ENCODE results near the gene SLC24A2.
A peak's percentile ranks its signal among the peaks of the same experiment; 100 is the strongest.
"Not testable (repeated sequence)": the region's sequence is repeated elsewhere in the genome, so short reads cannot be mapped to it uniquely, and the experiment has no call there.

The SLC24A2 gene

DNA sequence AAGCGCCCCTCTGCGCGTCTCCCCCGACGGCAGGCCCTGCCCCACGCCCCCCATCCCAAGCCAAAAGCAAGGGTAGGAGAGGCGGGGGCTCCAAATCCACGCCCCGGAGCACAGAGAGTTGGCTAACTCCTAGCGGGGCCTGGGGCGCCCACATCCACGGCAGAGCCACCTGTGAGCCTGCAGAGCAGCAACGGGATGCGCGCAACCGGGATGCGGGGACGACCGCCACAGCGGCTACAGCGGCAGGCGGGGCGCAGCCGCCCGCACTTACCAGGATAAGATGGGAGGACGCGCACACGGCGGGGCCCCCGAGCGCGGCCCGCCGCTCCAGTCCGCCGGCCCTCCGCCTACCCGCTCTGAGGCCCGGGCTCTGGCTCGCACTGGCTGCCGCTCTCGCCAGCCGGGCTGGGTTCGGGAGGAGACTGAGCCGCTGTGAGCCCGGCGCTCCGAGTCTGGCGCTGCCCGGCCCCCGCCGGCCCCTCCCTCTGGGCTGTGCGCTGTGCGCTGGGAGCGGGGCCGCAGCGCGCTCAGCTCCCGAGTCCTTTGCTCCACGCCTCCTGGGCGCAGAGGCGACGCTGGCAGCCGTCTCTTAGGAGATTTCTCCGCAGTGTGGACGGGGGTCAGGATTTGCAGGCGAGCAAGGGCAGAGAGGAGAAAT is at the start of gene SLC24A2:
SLC24A2 (minus strand) TSS at position 424 of the 658 bp plus-strand sequence.
- in situ Hi-C loops (cut with MboI; ENCODE audit: low pct_unique_long_range_greater_than_20kb, low sequenced_read_pairs): loop anchor here (25.0 kb wide), 1 partner anchor 99 kb away; no protein-coding TSS in a partner anchor
- no peak for DNase-seq

GRCh38 chr9:19833331-19833730 is 44.5 kb upstream of the SLC24A2 start:
- in situ Hi-C loops (cut with MboI; ENCODE audit: low pct_unique_long_range_greater_than_20kb, low sequenced_read_pairs); DNase-seq: not testable (repeated sequence)

- in situ Hi-C loops (cut with MboI; ENCODE audit: low pct_unique_long_range_greater_than_20kb, low sequenced_read_pairs): no loop called here
- DNase-seq: no peak
Observed at GRCh38 chr9:19830796-19831195, 42.0 kb upstream of the SLC24A2 start.

- no peak for DNase-seq
- in situ Hi-C loops (cut with MboI; ENCODE audit: low pct_unique_long_range_greater_than_20kb, low sequenced_read_pairs): no loop called here
Observed at GRCh38 chr9:19828576-19829109, 39.8 kb upstream of the SLC24A2 start.

DNA sequence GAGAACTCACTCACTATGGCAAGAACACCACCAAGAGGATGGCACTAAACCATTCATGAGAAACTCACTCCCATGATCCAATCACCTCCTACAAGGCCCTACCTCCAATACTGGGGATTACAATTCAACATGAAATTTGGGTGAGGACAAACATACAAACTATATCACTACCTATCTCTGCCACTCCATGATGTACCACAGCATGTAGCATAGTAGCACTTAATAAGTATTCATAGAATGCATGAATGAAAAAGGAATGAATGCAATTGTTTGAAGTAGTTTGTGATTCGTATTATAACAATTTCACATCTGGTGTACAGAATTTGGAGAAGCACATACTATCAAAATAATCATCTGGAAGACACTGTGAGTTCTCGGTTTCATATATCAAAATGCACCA is 27.9 kb upstream of the SLC24A2 start:
- in situ Hi-C loops (cut with MboI; ENCODE audit: low pct_unique_long_range_greater_than_20kb, low sequenced_read_pairs): no loop called here
- DNase-seq: no peak

DNA sequence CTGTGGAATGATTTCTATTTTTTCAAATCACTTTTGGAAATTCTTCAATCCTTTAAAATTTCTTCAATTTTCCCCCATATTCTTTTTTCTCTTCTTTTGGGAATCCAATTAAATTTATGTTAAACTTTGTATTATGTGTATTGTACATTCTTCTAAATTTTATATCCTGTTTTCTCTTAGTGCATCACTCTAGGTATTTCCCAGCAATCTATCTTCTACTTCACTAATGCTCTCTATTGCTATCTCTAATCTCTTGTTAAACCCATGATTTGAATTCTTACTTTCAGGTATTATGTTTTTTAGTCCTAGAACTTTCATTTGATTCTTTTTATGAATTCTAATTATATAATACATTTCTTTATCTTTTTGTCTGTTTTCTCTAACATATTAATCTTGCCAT is 23.4 kb upstream of the SLC24A2 start:
- in situ Hi-C loops (cut with MboI; ENCODE audit: low pct_unique_long_range_greater_than_20kb, low sequenced_read_pairs): no loop called here

GRCh38 chr9:19809422-19810269 is 20.8 kb upstream of the SLC24A2 start:
- in situ Hi-C loops (cut with MboI; ENCODE audit: low pct_unique_long_range_greater_than_20kb, low sequenced_read_pairs): no loop called here
- no peak for DNase-seq

More for the DNA sequence above, 23.4 kb upstream of the SLC24A2 start:
- DNase-seq: no peak

GRCh38 chr9:19807182-19807892 is 18.5 kb upstream of the SLC24A2 start:
- in situ Hi-C loops (cut with MboI; ENCODE audit: low pct_unique_long_range_greater_than_20kb, low sequenced_read_pairs): no loop called here
- no peak for DNase-seq

DNA sequence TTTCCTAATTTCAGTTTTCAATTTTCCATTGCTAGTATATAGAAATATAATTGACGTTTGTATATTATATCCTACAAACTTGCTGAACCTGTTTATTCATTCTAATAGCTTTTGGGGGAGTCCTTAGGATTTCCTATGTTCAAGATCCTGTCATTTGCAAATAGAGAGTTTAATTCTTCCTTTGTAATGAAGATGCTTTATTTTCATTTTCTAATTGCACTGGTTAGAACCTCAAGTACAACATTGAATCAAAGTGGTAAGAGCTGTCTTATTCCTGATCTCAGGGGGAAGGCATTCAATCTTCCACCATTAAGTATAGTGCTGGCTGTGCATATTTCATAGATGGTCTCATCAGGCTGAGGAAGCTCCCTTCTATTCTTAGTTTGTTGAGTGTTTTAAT is 15.6 kb upstream of the SLC24A2 start:
- in situ Hi-C loops (cut with MboI; ENCODE audit: low pct_unique_long_range_greater_than_20kb, low sequenced_read_pairs): no loop called here
- DNase-seq: no peak

DNA sequence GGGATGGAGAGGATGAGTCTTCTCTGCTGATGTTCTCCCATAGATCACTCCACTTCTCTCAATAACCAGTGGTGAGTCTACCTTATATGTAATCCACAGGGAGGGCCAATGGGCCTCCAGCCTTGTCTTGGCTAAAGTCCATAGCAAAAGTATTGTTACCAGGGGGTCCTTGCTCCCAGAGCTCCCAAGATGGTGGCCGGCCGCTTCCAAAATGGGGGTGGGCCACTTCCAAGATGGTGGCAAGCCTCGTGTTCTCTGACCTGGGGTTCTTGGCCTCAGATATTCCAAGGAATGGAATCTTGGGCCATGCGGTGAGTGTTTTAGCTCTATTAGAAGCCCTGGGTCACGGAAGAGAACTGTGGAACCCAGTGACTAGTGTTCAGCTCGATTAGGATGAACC is 12.0 kb upstream of the SLC24A2 start:
- in situ Hi-C loops (cut with MboI; ENCODE audit: low pct_unique_long_range_greater_than_20kb, low sequenced_read_pairs): no loop called here
- DNase-seq: no peak

DNA sequence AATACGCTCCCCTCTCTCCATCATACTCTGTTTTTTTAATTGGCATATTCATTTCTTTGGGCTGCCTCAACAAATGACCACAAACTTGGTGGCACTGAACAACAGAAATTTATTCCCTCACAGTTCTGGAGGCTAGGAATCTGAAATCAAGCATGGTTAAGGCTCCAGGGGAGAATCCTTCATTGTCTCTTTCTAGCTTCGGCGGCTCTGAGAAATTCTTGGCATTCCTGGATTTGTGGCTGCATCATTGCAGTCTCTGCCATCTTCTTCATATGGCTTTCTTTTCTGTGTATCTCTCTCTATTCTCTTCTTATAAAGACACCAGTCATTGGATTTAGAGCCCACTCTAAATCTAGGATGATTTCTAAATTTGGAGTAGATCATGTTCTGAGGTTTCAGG is 10.9 kb upstream of the SLC24A2 start:
- in situ Hi-C loops (cut with MboI; ENCODE audit: low pct_unique_long_range_greater_than_20kb, low sequenced_read_pairs): loop anchor here (25.0 kb wide), 1 partner anchor 88 kb away; no protein-coding TSS in a partner anchor
- no peak for DNase-seq

- in situ Hi-C loops (cut with MboI; ENCODE audit: low pct_unique_long_range_greater_than_20kb, low sequenced_read_pairs): loop anchor here (25.0 kb wide), 1 partner anchor 99 kb away; no protein-coding TSS in a partner anchor
- DNase-seq: no peak
Observed at GRCh38 chr9:19788152-19788551, 685 bp downstream of the SLC24A2 start.

DNA sequence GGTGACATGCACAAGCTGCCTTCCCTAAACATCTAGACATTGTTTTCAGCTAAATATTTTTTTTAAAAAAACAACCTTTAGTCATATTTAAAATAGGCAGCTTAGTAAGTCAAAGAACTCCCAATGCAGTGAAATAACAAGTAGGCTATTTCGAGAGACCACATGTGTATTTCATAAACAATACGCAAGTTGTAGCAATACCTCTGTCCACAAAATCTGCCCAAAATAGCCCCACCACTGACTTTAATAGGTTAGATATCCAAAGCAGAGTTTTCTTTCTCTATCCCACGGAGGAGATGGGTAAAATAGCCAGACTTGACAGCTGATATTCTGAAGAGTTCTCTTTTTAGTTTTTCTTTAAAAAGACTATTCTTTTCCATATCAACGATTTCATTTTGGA is 1.2 kb downstream of the SLC24A2 start:
- in situ Hi-C loops (cut with MboI; ENCODE audit: low pct_unique_long_range_greater_than_20kb, low sequenced_read_pairs): loop anchor here (25.0 kb wide), 1 partner anchor 100 kb away; no protein-coding TSS in a partner anchor
- DNase-seq: no peak

DNA sequence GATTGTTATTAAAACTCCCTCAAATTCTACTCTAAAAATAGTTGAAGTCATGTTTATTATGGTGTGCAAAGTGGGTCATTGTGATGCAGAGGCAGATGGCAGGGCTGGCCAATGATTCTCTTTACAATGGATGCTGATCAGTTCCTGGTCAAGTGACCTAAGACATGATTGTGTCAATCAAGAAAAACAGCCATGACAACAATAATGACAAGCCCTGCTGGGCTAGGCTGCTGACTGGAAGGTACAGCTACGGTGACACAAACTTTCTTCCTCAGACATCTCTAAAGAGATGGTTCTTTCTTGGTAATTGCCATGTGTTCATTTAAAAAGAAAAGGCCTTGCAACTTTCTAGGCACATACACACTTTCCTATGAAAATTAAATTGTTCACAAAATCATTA is 3.6 kb downstream of the SLC24A2 start:
- in situ Hi-C loops (cut with MboI; ENCODE audit: low pct_unique_long_range_greater_than_20kb, low sequenced_read_pairs): loop anchor here (25.0 kb wide), 1 partner anchor 102 kb away; no protein-coding TSS in a partner anchor
- DNase-seq: no peak

- DNase-seq: no peak
Observed at GRCh38 chr9:19784136-19784535, 4.7 kb downstream of the SLC24A2 start.

GRCh38 chr9:19783500-19783899 is 5.3 kb downstream of the SLC24A2 start:
- DNase-seq: no peak
- in situ Hi-C loops (cut with MboI; ENCODE audit: low pct_unique_long_range_greater_than_20kb, low sequenced_read_pairs): loop anchor here (25.0 kb wide), 1 partner anchor 104 kb away; no protein-coding TSS in a partner anchor

More at GRCh38 chr9:19784136-19784535, 4.7 kb downstream of the SLC24A2 start:
- in situ Hi-C loops (cut with MboI; ENCODE audit: low pct_unique_long_range_greater_than_20kb, low sequenced_read_pairs): loop anchor here (25.0 kb wide), 1 partner anchor 103 kb away; no protein-coding TSS in a partner anchor

DNA sequence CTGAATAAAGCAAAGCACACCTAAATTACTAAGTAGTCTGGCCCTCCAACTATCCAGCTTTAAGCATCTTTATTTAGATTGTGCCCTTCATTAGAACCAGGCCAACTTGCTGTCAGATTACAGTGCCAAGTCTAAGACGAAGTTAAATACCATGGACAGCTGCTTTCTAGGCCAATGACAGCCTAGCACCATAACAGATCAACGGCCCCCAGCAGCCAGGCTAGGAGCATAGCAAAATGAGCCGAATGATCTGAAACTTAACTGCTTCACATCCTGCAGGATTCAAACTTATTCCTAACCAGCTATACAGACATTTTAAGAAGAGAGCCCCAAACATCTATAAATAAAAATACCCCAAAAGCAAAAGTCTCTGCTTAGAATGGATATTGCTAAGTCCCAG is 6.8 kb downstream of the SLC24A2 start:
- DNase-seq: peak; percentile 21
- in situ Hi-C loops (cut with MboI; ENCODE audit: low pct_unique_long_range_greater_than_20kb, low sequenced_read_pairs): loop anchor here (25.0 kb wide), 1 partner anchor 105 kb away; no protein-coding TSS in a partner anchor

DNA sequence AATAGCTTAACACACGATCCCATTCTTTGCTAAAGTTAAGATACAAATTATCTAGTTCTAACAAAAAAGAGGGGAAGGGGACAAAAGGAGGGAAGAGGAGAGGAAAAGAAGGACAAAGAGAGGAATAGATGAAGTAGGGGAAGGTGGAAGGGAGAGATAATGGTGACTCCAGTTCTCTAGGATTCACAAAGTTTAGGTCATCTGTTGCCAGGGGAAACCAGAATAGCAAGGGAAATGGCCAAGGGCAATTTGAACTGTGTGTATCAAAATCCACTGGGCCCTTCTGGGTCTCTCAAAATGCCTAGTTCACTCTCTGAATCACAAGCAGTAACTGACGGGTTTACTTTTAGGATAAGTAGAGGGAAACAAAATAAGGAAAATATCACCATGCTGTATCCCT is 7.6 kb downstream of the SLC24A2 start:
- in situ Hi-C loops (cut with MboI; ENCODE audit: low pct_unique_long_range_greater_than_20kb, low sequenced_read_pairs): loop anchor here (25.0 kb wide), 1 partner anchor 106 kb away; no protein-coding TSS in a partner anchor
- no peak for DNase-seq

DNA sequence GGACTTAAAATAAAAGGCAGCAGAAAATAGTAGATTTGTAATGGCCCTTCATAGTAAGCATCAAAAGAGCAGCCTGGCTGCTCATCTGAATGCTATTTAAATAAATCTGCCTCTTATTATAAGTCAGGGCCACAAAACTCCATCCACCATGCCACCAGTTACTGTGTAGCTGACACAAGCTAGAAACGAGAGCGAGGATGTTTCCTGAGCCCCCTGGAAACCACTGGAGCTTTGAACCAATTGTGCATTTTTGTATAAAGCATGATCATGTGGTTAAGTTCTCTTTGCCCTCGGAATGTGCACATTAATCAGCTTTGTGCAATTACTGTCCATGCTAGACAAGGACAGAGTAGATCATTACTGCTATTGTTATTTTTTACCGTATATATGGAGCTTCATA is 17.4 kb downstream of the SLC24A2 start:
- in situ Hi-C loops (cut with MboI; ENCODE audit: low pct_unique_long_range_greater_than_20kb, low sequenced_read_pairs): no loop called here
- no peak for DNase-seq
